Vagina (tissue), 2 donors: ENCODE data around the gene GSX2. TPM values are rescaled to one million over a fixed set of nuclear protein-coding genes. Genes with fewer than 3 reads are reported as not detected.

ENCODE experiments used
- DNase-seq, 2 donors: peaks; one replicate each; pipeline ENCODE4 v3.0.0-alpha.2; 2017; ENCODE audit errors: extremely low spot score in 2 of 2
- H3K27ac ChIP-seq: fragments of 200-600 bp; sonication (generic); one replicate; pipeline ENCODE4 v1.5.1; 2019
- H3K27me3 ChIP-seq: fragments of 200-600 bp; sonication (generic); one replicate; pipeline ENCODE4 v1.5.1; 2019
- H3K36me3 ChIP-seq, 2 donors: fragments of 200-600 bp; sonication (generic); one replicate each; pipeline ENCODE4 v1.5.1; 2017 to 2019
- H3K4me1 ChIP-seq: fragments of 200-600 bp; sonication (generic); one replicate; pipeline ENCODE4 v1.5.1; 2019
- H3K4me3 ChIP-seq, 2 donors: fragments of 200-600 bp; sonication (generic); 1 replicate in 1 of 2; 2 replicates in 1 of 2; pipeline ENCODE4 v1.5.1; 2016 to 2019
- H3K9me3 ChIP-seq: fragments of 200-600 bp; sonication (generic); one replicate; pipeline ENCODE4 v1.5.1; 2019
- POLR2A ChIP-seq, 2 donors: fragments of 450-650 bp; IDR thresholded peaks; one replicate each; pipeline ENCODE4 v1.6.1; 2017; ENCODE audit warnings: antibody characterized with exemption in 2 of 2, mild to moderate bottlenecking in 2 of 2, moderate library complexity in 2 of 2
- POLR2AphosphoS5 ChIP-seq, 2 donors: sonication (generic); formaldehyde crosslinking; IDR thresholded peaks; one replicate each; pipeline ENCODE4 v1.9.0; 2017; ENCODE audit warnings: antibody characterized with exemption in 2 of 2, mild to moderate bottlenecking in 2 of 2, low read depth in 1 of 2; ENCODE audit not compliant: insufficient read depth in 1 of 2
- intact Hi-C: fragments of 100-400 bp; cut with DNase I; formaldehyde crosslinking; loops from one replicate; pipeline ENCODE4 v1.15.1; 2023
- total RNA-seq: library from RNA; depleted of rRNA; stranded (reverse); fragments of >200 nt; gene quantifications from one replicate; pipeline ENCODE4 v1.2.3, GENCODE V29; 2016
- TF ChIP-seq, protein P1 (sequence below), 3 experiments: fragments of 450-650 bp in 2 of 3; fragments of 200-600 bp in 1 of 3; sonication (generic) in 1 of 3; IDR thresholded peaks; one replicate each; pipeline ENCODE4 v1.5.1; 2017 to 2019; ENCODE audit warnings: antibody characterized with exemption in 3 of 3, mild to moderate bottlenecking in 2 of 3, moderate library complexity in 2 of 3

The GSX2 gene
- total RNA-seq, 1 donor from 2014 or later: not detected

DNA sequence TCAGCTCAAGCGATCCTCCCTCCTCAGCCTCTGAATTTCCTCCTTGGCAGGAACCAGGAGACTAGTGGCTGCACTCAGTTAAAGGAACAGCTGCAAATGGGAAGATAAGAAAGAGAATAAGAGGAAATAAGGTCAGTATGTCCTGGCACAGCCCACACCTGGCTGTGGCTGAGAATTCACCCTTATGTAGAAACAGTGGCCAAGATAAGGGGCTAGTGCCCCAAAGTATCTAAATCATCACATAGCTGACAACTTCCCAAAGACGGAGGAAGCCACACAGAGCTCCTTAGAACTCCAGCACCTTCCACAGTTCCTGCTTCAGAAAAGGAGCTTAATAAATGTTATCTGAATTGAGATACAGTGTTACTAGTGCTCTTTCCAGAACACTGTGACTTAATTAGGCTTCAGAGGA lies 33.2 kb upstream of the GSX2 start:
- DNase-seq: no peak
- Histone ChIP-seq H3K36me3 (no peaks in the 10 kb centered on the region), H3K4me1 (peaks cover 25% of the 10 kb centered on the region), H3K27ac (peak overlapping the region; percentile 66), H3K4me3 (no peak overlapping the region), H3K9me3 (no peaks in the 10 kb centered on the region), H3K27me3 (no peaks in the 10 kb centered on the region)
- intact Hi-C loops: loop anchor here (10.0 kb wide), 1 partner anchor 168 kb away; no protein-coding TSS in a partner anchor
- TF ChIP-seq POLR2A (IDR thresholded peaks at IDR 0.05): no peak
- TF ChIP-seq POLR2AphosphoS5 (IDR thresholded peaks at IDR 0.05; ENCODE audit: insufficient read depth in 1 of 2, low read depth in 1 of 2): no peak
- TF ChIP-seq, protein P1, sequence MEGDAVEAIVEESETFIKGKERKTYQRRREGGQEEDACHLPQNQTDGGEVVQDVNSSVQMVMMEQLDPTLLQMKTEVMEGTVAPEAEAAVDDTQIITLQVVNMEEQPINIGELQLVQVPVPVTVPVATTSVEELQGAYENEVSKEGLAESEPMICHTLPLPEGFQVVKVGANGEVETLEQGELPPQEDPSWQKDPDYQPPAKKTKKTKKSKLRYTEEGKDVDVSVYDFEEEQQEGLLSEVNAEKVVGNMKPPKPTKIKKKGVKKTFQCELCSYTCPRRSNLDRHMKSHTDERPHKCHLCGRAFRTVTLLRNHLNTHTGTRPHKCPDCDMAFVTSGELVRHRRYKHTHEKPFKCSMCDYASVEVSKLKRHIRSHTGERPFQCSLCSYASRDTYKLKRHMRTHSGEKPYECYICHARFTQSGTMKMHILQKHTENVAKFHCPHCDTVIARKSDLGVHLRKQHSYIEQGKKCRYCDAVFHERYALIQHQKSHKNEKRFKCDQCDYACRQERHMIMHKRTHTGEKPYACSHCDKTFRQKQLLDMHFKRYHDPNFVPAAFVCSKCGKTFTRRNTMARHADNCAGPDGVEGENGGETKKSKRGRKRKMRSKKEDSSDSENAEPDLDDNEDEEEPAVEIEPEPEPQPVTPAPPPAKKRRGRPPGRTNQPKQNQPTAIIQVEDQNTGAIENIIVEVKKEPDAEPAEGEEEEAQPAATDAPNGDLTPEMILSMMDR (IDR thresholded peaks at IDR 0.05): no peak

DNA sequence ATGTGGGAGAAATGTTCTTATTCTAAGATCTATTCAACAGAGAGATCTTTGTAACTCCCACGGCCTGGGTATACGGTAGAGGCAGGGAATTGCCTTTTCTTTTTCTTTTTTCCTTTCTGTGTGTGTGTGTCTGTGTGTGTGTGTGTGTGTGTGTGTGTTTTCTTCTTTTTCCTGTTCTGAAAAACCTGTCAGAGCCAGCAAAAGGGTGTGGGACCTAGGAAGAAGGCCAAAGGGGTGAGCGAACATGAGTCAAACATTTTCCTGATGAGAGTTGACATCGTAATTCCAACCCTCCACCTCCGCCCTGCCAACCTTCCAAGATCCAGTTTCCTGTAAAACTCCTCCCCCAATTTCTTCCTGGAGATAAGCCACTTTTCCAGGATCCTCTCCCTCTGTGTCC lies 32.8 kb upstream of the GSX2 start:
- TF ChIP-seq POLR2A (IDR thresholded peaks at IDR 0.05) (no peak), POLR2AphosphoS5 (IDR thresholded peaks at IDR 0.05; ENCODE audit: insufficient read depth in 1 of 2, low read depth in 1 of 2) (peak in 1 of 2 donors; percentile 55)
- DNase-seq: no peak
- no peak overlapping the region for H3K4me3 ChIP-seq
- H3K9me3 ChIP-seq: no peaks in the 10 kb centered on the region
- no peaks in the 10 kb centered on the region for H3K27me3 ChIP-seq
- H3K36me3 ChIP-seq: no peaks in the 10 kb centered on the region
- H3K27ac ChIP-seq: peak overlapping the region; percentile 66
- intact Hi-C loops: loop anchor here (10.0 kb wide), 1 partner anchor 168 kb away; no protein-coding TSS in a partner anchor
- H3K4me1 ChIP-seq: peaks cover 21% of the 10 kb centered on the region

DNA sequence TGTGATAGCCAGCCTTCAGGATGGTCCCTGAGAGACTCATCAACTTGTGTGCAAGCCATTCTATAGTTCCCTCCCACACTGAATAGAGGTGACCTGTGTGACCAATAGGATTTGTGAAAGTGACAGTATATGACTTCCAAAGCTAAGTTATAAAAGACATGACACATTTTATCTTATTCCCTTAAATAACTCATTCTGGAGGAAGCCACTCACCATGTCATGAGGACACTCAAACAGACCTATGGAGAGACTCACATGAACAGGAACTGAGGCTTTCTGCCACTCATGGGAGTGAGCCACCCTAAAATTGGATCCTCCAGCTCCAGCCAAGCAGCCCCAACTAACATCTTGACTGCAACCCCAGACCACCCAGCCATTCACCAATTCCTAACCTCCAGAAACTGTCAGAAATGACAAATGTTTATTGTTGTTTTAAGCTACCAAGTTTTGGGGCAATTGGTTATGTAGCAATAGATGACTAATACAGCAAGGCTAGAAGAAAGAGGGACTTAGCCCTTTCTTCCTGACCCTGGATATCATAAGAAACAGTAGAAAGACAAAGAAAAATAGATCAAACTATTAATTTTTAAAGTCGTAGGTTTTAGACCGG lies 26.6 kb upstream of the GSX2 start:
- Histone ChIP-seq H3K36me3 (no peaks in the 10 kb centered on the region), H3K4me3 (no peak overlapping the region), H3K27ac (no peak overlapping the region), H3K4me1 (no peaks in the 10 kb centered on the region), H3K27me3 (no peaks in the 10 kb centered on the region), H3K9me3 (no peaks in the 10 kb centered on the region)
- no peak for DNase-seq
- intact Hi-C loops: no loop called here
- TF ChIP-seq POLR2AphosphoS5 (IDR thresholded peaks at IDR 0.05; ENCODE audit: insufficient read depth in 1 of 2, low read depth in 1 of 2) (no peak), POLR2A (IDR thresholded peaks at IDR 0.05) (no peak)
- TF ChIP-seq, protein P1 (IDR thresholded peaks at IDR 0.05): no peak

DNA sequence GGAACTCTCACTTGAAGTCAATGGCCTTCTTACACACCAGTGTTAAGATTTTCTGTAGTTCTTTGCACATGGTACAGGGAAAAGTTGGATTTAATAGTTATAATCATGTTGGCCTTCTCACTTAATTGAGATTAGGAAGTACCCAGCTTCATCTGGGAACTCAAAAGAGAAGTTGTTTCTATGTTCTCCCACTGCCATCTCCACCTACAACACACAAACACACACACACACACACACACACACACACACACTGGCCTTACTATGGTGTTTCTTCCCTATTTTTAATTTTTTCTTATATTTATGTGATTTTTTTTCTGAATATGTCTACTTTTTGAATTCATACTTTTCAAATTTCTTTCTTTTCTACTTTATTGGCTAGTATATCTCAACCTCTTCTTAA lies 25.6 kb upstream of the GSX2 start:
- no peaks in the 10 kb centered on the region for H3K27me3 ChIP-seq
- no peak overlapping the region for H3K27ac ChIP-seq
- no peak for DNase-seq
- TF ChIP-seq POLR2A (IDR thresholded peaks at IDR 0.05): no peak
- TF ChIP-seq POLR2AphosphoS5 (IDR thresholded peaks at IDR 0.05; ENCODE audit: insufficient read depth in 1 of 2, low read depth in 1 of 2): no peak
- TF ChIP-seq, protein P1 (IDR thresholded peaks at IDR 0.05): no peak
- H3K4me3 ChIP-seq: no peak overlapping the region
- no peaks in the 10 kb centered on the region for H3K9me3 ChIP-seq
- H3K4me1 ChIP-seq: no peaks in the 10 kb centered on the region
- no peaks in the 10 kb centered on the region for H3K36me3 ChIP-seq
- intact Hi-C loops: no loop called here

DNA sequence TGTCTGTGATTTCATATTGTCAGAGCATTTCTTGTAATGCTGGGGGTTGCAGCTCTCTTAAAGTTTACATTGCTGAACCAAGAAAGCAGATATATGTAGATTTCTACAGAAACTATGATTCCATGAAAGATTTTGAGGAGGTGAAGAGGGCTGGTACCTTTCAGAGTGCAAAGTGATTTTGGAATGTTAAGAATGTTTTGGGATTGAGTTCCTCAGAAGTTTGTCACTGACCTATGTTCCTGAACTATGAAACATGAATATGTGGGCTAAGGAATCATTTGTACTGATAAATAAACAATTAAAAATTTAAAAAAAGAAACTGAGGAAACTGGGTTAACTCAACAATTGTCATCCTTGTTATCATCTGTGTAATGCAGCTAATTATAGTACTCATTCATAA lies 23.3 kb upstream of the GSX2 start:
- Histone ChIP-seq H3K36me3 (no peaks in the 10 kb centered on the region), H3K27ac (no peak overlapping the region), H3K27me3 (no peaks in the 10 kb centered on the region), H3K4me1 (no peaks in the 10 kb centered on the region), H3K4me3 (no peak overlapping the region), H3K9me3 (no peaks in the 10 kb centered on the region)
- intact Hi-C loops: no loop called here
- TF ChIP-seq, protein P1 (IDR thresholded peaks at IDR 0.05): no peak
- TF ChIP-seq POLR2A (IDR thresholded peaks at IDR 0.05) (no peak), POLR2AphosphoS5 (IDR thresholded peaks at IDR 0.05; ENCODE audit: insufficient read depth in 1 of 2, low read depth in 1 of 2) (no peak)
- DNase-seq: no peak
